ENCODE results near the gene RASGEF1C. TPM values are rescaled to one million over a fixed set of nuclear protein-coding genes. Genes with fewer than 3 reads are reported as not detected.

The RASGEF1C gene
- total RNA-seq, 2 donors from 2014 or later, result 0.09 to 3.1 TPM

DNA sequence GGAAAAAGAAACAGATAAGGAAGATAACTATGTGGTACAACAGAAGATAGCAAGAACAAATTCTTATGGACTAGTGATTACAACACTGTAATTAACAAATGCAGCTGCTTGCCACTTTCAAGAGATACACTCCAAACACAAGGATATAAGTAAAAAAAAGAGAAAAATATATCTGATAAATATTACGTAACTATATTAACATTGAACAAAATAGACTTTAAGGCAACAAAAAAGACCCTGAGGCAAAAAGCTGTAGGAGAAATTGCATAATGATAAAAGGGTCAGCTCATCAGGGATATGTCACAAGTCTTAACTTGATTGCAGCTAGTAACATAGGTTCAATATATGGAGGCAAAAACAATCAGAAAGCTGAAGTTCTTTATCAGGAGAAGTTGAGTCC, 86.1 kb downstream of the RASGEF1C start:
- no peak for DNase-seq (ENCODE audit: low spot score)
- H3K36me3 ChIP-seq, result no peaks in the 10 kb centered on the region
- H3K27ac ChIP-seq, result no peak overlapping the region
- TF ChIP-seq POLR2A (IDR thresholded peaks at IDR 0.05), result no peak
- no peak for TF ChIP-seq POLR2AphosphoS5 (IDR thresholded peaks at IDR 0.05)
- TF ChIP-seq, protein P1, sequence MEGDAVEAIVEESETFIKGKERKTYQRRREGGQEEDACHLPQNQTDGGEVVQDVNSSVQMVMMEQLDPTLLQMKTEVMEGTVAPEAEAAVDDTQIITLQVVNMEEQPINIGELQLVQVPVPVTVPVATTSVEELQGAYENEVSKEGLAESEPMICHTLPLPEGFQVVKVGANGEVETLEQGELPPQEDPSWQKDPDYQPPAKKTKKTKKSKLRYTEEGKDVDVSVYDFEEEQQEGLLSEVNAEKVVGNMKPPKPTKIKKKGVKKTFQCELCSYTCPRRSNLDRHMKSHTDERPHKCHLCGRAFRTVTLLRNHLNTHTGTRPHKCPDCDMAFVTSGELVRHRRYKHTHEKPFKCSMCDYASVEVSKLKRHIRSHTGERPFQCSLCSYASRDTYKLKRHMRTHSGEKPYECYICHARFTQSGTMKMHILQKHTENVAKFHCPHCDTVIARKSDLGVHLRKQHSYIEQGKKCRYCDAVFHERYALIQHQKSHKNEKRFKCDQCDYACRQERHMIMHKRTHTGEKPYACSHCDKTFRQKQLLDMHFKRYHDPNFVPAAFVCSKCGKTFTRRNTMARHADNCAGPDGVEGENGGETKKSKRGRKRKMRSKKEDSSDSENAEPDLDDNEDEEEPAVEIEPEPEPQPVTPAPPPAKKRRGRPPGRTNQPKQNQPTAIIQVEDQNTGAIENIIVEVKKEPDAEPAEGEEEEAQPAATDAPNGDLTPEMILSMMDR (IDR thresholded peaks at IDR 0.05), result no peak
- intact Hi-C loops (cut with DNase I), result no loop called here
- no peaks in the 10 kb centered on the region for H3K4me1 ChIP-seq (replicated peaks)
- H3K9me3 ChIP-seq, result no peaks in the 10 kb centered on the region
- no peaks in the 10 kb centered on the region for H3K27me3 ChIP-seq (replicated peaks; ENCODE audit: insufficient read depth)
- no peak overlapping the region for H3K4me3 ChIP-seq
- 82% methylated on average over 1 of the region's 1 CpG for WGBS

DNA sequence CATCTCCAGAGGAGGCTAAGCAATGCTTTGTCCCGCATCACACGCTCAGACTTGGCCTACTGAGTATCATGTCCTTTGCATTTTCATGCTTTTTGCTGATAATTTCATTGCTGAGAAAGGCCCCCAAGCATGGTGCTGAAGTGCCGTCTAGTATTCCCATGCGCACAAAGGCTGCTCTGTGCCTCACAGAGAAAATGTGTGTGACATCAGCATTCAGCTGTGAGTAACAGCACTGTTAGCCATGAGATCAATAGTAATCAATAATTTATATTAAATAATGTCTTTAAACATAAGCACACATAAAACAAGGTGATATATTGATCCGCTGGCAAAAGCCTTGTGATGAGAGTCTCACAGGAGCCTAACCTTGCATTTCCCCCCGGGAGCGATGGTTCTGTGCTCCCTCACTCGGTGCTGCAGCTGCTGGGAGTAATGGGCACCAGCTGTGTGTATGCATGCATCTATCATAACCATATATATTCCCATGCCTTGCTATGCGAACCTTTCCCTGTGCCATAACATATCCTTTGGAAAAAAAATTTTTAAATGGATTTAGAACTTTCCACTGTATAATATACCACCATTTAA, 87.1 kb downstream of the RASGEF1C start:
- WGBS, result 94% methylated on average over 9 of the region's 9 CpGs
- no peaks in the 10 kb centered on the region for H3K27me3 ChIP-seq (replicated peaks; ENCODE audit: insufficient read depth)
- no peaks in the 10 kb centered on the region for H3K36me3 ChIP-seq

DNA sequence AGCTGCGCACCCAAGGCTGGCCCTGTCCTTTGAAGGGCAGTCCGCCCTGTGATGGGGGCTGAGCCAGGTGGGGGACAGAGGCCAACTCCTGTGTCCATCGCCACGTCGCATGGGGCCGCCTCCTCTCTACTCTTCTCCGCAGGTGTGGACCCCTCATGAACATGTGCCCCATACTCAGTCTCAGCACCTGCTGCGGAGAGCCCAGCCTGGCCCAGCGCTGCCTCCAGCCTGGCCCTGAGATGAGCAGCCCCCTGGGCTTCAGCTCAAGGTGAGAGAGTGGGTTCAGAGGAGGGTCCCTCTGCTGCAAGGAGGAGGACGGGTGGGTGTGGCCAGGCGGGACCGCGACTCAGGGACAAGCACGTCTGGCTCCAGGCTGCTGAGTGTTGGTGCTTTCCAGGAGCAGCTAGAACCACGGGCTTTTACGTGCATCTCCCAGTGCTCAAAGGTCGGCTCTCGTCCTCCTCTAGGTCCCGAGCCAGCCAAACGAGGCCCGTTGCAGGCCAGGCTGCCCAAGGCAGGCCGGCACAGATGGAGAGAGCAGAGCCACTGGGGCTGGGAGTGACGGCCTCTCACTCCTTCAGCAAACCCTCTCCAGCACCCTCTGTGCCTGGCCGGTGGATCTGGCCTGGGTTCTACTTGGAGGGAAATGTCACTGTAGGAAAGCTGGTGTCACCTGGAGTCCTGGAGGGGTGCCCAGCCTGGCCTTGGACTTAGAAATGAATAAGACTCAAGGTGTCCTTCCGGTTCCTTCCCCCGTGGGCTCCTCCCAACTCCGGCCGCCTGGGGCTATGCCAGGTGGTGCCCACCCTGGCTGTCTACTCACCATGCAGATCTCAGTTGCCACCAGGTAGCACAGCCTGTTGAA, 88.5 kb downstream of the RASGEF1C start:
- Histone ChIP-seq H3K4me3 (no peak overlapping the region), H3K27ac (no peak overlapping the region), H3K36me3 (no peaks in the 10 kb centered on the region), H3K4me1 (replicated peaks) (no peaks in the 10 kb centered on the region), H3K27me3 (replicated peaks; ENCODE audit: insufficient read depth) (no peaks in the 10 kb centered on the region), H3K9me3 (no peaks in the 10 kb centered on the region)
- intact Hi-C loops (cut with DNase I), result no loop called here
- DNase-seq (ENCODE audit: low spot score), result no peak
- TF ChIP-seq, protein P1 (IDR thresholded peaks at IDR 0.05), result no peak
- TF ChIP-seq POLR2A (IDR thresholded peaks at IDR 0.05) (no peak), POLR2AphosphoS5 (IDR thresholded peaks at IDR 0.05) (no peak)
- 77% methylated on average over 28 of the region's 28 CpGs for WGBS

More for the DNA sequence above, 87.1 kb downstream of the RASGEF1C start:
- intact Hi-C loops (cut with DNase I), result no loop called here
- no peak for DNase-seq (ENCODE audit: low spot score)
- TF ChIP-seq POLR2A (IDR thresholded peaks at IDR 0.05), result no peak
- TF ChIP-seq, protein P1 (IDR thresholded peaks at IDR 0.05), result no peak
- no peak for TF ChIP-seq POLR2AphosphoS5 (IDR thresholded peaks at IDR 0.05)
- Histone ChIP-seq H3K27ac (no peak overlapping the region), H3K4me1 (replicated peaks) (no peaks in the 10 kb centered on the region), H3K9me3 (no peaks in the 10 kb centered on the region), H3K4me3 (no peak overlapping the region)

DNA sequence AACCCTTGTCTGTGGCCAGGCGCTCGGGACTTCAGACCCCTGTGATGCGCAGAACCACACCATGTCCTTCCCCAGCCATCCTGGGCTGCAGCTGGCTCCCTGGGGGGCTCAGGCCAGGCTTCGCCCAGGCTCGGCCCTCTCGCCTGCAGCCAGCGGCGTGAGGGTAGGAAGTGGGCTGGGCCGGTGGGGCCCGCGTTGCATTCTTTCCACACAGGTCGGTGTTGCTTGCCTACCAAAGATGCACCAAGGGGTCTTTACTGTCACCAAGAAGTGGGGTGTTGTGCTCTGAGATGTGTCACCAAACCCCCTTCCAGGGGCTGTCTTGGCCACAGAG, 89.1 kb downstream of the RASGEF1C start:
- no peaks in the 10 kb centered on the region for H3K4me1 ChIP-seq (replicated peaks)
- TF ChIP-seq POLR2A (IDR thresholded peaks at IDR 0.05), result no peak
- TF ChIP-seq, protein P1 (IDR thresholded peaks at IDR 0.05), result no peak
- intact Hi-C loops (cut with DNase I), result no loop called here
- no peaks in the 10 kb centered on the region for H3K27me3 ChIP-seq (replicated peaks; ENCODE audit: insufficient read depth)
- H3K36me3 ChIP-seq, result no peaks in the 10 kb centered on the region
- H3K27ac ChIP-seq, result no peak overlapping the region
- H3K9me3 ChIP-seq, result no peaks in the 10 kb centered on the region
- H3K4me3 ChIP-seq, result no peak overlapping the region
- no peak for DNase-seq (ENCODE audit: low spot score)
- 88% methylated on average over 12 of the region's 12 CpGs for WGBS

Data from prostate gland (tissue), 2 donors.